Transverse colon (tissue), 4 donors: Measurements from ENCODE around the gene CIAPIN1. TPM values are rescaled to one million over a fixed set of nuclear protein-coding genes. Genes with fewer than 3 reads are reported as not detected.

Experiments used
- DNase-seq: peaks from one replicate; pipeline ENCODE4 v3.0.0-alpha.2; 2019
- H3K27ac ChIP-seq, 4 donors: fragments of 200-600 bp; sonication (generic); 2 replicates each; pipeline ENCODE4 v1.5.1; 2016 to 2018; ENCODE audit warnings: inconsistent platforms in 4 of 4
- H3K27me3 ChIP-seq: fragments of 200-600 bp; sonication (generic); 2 replicates; pipeline ENCODE4 v1.5.1; 2017; ENCODE audit warnings: inconsistent platforms
- H3K36me3 ChIP-seq, 4 donors: fragments of 200-600 bp; sonication (generic); 2 replicates each; pipeline ENCODE4 v1.5.1; 2017 to 2019; ENCODE audit warnings: inconsistent platforms in 4 of 4
- H3K4me1 ChIP-seq, 4 donors: fragments of 200-600 bp; sonication (generic); 2 replicates each; pipeline ENCODE4 v1.5.1; 2017 to 2020; ENCODE audit warnings: inconsistent platforms in 4 of 4
- H3K4me3 ChIP-seq, 4 donors: fragments of 200-600 bp; sonication (generic); 1 replicate in 1 of 4; 2 replicates in 3 of 4; pipeline versions ENCODE4 v1.5.1 to v1.6.1; 2017 to 2019; ENCODE audit warnings: inconsistent platforms in 4 of 4
- H3K9me3 ChIP-seq, 2 donors: fragments of 200-600 bp; sonication (generic); 2 replicates each; pipeline ENCODE4 v1.5.1; 2017 to 2019; ENCODE audit warnings: inconsistent platforms in 2 of 2
- CTCF ChIP-seq, 5 experiments: fragments of 200-600 bp in 3 of 5; fragments of 450-650 bp in 2 of 5; sonication (generic) in 3 of 5; IDR thresholded peaks; 1 replicate in 2 of 5; 2 replicates in 3 of 5; pipeline ENCODE4 v1.5.1; 2016 to 2017; ENCODE audit warnings: antibody characterized with exemption in 5 of 5, inconsistent platforms in 3 of 5, mild to moderate bottlenecking in 2 of 5, moderate library complexity in 1 of 5
- EP300 ChIP-seq: sonication (generic); formaldehyde crosslinking; IDR thresholded peaks from one replicate; pipeline ENCODE4 v1.6.1; 2017; ENCODE audit warnings: antibody characterized with exemption, low read depth
- POLR2A ChIP-seq: fragments of 450-650 bp; IDR thresholded peaks from one replicate; pipeline ENCODE4 v1.6.1; 2016; ENCODE audit warnings: antibody characterized with exemption, mild to moderate bottlenecking, moderate library complexity
- POLR2AphosphoS5 ChIP-seq, 3 donors: sonication (generic); formaldehyde crosslinking; IDR thresholded peaks; one replicate each; pipeline ENCODE4 v1.6.1; 2016; ENCODE audit warnings: antibody characterized with exemption in 3 of 3
- WGBS, 2 donors: methylation state at CpG; one replicate each; pipeline ENCODE4 v1.1.5; 2018; ENCODE audit warnings: low coverage in 1 of 2; 5-methylcytosine and 5-hydroxymethylcytosine counted together
- in situ Hi-C, 4 donors: fragments of 200-750 bp; cut with MboI; loops; one replicate each; pipeline versions ENCODE4 v1.15.0 to v1.15.1; 2017; ENCODE audit warnings: low sequenced_read_pairs in 3 of 4, low pct_ligation_motif_present in 1 of 4, low pct_unique_long_range_greater_than_20kb in 1 of 4
- intact Hi-C: fragments of 100-400 bp; cut with DNase I; formaldehyde crosslinking; loops from one replicate; pipeline ENCODE4 v1.15.1; 2023; ENCODE audit warnings: low total_unique reads
- total RNA-seq, 4 donors: library from RNA; depleted of rRNA; stranded (reverse); fragments of >200 nt; gene quantifications; one replicate each; pipeline ENCODE4 v1.1.0, GENCODE V29; 2016

CIAPIN1 gene
- total RNA-seq, 4 donors from 2014 or later = 20.9 to 48.3 (median 40.5) TPM

DNA sequence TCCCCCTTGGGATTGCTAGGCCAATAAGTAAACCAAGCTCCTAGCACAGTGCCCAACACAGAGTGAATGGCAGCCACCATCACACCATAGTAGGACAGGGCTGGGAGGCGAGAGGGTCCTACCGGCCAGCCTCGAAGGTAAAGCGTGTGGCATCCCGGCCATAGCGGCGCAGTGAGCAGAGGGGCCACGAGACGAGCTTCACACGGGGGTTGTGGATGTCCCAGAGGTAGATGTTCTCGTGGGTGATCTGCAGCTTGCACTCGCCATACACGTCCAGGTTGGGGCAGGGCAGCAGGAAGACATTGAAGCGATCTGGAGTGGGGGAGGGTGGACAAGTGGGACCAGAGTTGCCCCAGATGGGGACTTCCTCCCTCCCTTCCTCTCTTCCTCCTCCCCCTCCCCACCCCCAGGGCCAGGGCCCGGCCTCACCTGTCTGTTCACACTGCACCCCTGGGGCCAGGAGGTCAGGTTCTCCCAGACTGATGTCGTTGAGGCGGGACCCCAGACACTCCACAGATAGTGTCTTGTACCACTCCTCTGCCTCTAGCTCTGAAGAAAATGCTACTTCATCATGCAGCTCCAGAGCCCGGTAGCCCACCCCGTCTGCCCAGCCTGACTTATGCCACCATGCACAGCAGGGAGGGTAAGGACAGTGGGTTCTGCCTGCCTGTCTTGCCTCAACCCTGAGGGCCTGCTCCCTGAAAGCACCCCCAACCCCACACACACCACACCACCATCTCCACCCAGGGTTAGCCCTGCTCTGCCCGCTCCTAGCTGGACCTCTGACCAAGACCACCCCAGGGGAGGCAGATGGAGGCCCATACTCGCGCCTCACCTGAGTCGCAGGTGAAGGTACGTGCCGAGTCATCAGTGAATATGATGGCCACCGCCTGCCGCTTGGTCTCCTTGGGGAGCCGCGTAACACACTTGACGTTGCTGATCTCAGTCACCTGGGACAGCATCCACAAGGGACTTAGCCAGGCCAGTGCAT, 27.8 kb upstream of the CIAPIN1 start:
- intact Hi-C loops = no loop called here

GRCh38 chr16:57473906-57474305, 26.7 kb upstream of the CIAPIN1 start:
- Histone ChIP-seq H3K27me3 (no peaks in the 10 kb centered on the region), H3K4me1 (peaks cover 15 to 39% (median 30%) of the 10 kb centered on the region in 4 donors), H3K27ac (no peak overlapping the region), H3K9me3 (no peaks in the 10 kb centered on the region), H3K36me3 (peaks cover 0 to 16% (median 7%) of the 10 kb centered on the region in 4 donors), H3K4me3 (no peak overlapping the region)
- intact Hi-C loops = no loop called here
- in situ Hi-C loops = no loop called here
- 86% methylated on average over 8 of the region's 8 CpGs; no CpG with 5 or more reads in 1 of the 2 donors for WGBS, 2 donors
- no peak for DNase-seq
- TF ChIP-seq POLR2A = no peak
- no peak for TF ChIP-seq CTCF (IDR thresholded peaks at IDR 0.05)
- no peak for TF ChIP-seq POLR2AphosphoS5 (IDR thresholded peaks at IDR 0.05)
- TF ChIP-seq EP300 = no peak

More for the DNA sequence above, 27.8 kb upstream of the CIAPIN1 start:
- no peaks in the 10 kb centered on the region for H3K27me3 ChIP-seq
- no peak overlapping the region for H3K27ac ChIP-seq
- 70 to 84% methylated on average over 2 to 30 of the region's 30 CpGs for WGBS, 2 donors
- peaks cover 0 to 6% (median 2%) of the 10 kb centered on the region in 4 donors for H3K36me3 ChIP-seq
- no peaks in the 10 kb centered on the region for H3K9me3 ChIP-seq
- no peak overlapping the region for H3K4me3 ChIP-seq
- H3K4me1 ChIP-seq = peaks cover 26 to 47% (median 34%) of the 10 kb centered on the region in 4 donors
- TF ChIP-seq EP300 (no peak), CTCF (IDR thresholded peaks at IDR 0.05) (no peak), POLR2AphosphoS5 (IDR thresholded peaks at IDR 0.05) (no peak), POLR2A (no peak)
- no peak for DNase-seq
- in situ Hi-C loops = no loop called here

DNA sequence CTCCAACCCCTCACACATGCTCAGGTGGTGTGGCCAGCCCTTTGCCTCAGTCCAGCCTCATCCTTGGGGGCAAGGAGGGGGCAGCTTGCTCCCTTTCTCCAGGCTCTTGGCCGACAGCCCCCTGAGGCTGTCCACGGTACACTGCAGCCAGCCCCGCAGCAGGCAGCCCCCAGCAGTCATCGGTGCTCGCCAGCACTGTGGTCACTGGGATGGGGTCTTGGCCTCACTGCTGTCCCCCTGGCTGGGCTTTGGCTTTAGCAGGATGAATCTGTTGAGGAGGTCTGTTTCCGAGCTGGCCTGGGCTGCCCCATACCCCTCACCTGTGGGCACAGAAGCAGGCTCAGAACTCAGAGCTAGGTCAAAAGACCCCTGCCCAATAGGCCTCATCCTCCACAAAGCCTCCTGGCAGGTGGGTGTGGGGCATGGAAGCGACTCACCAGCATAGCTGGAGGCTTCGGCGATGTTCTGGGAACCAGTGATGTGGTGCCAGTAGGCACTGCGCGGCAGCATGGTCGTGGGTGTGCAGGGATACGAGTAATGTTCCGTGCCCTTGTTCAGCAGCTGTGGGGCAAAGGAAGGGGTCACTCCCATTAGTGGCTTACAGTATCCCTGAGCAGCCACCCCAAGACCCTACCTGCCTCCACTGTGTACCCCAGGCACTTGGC, 26.1 kb upstream of the CIAPIN1 start:
- Histone ChIP-seq H3K4me1 (peaks cover 11 to 33% (median 26%) of the 10 kb centered on the region in 4 donors), H3K4me3 (no peak overlapping the region), H3K27ac (no peak overlapping the region), H3K36me3 (peaks cover 0 to 18% (median 7%) of the 10 kb centered on the region in 4 donors), H3K9me3 (no peaks in the 10 kb centered on the region), H3K27me3 (no peaks in the 10 kb centered on the region)
- TF ChIP-seq POLR2AphosphoS5 (IDR thresholded peaks at IDR 0.05) (no peak), CTCF (IDR thresholded peaks at IDR 0.05) (no peak), EP300 (no peak), POLR2A (no peak)
- WGBS, 2 donors = 91 to 93% methylated on average over 8 to 14 of the region's 14 CpGs
- intact Hi-C loops = no loop called here
- in situ Hi-C loops = no loop called here
- no peak for DNase-seq

GRCh38 chr16:57472665-57473060, 25.5 kb upstream of the CIAPIN1 start:
- Histone ChIP-seq H3K27me3 (no peaks in the 10 kb centered on the region), H3K9me3 (no peaks in the 10 kb centered on the region), H3K4me1 (peaks cover 11 to 32% (median 23%) of the 10 kb centered on the region in 4 donors), H3K36me3 (peaks cover 0 to 19% (median 9%) of the 10 kb centered on the region in 4 donors), H3K27ac (peak overlapping the region; percentile 22 to 67 (median 52)), H3K4me3 (no peak overlapping the region)
- no peak for DNase-seq
- intact Hi-C loops (no loop called here), in situ Hi-C loops (no loop called here)
- 56% methylated on average over 4 of the region's 4 CpGs; no CpG with 5 or more reads in 1 of the 2 donors for WGBS, 2 donors
- TF ChIP-seq POLR2AphosphoS5 (IDR thresholded peaks at IDR 0.05) = no peak
- TF ChIP-seq EP300 = no peak
- TF ChIP-seq CTCF (IDR thresholded peaks at IDR 0.05) = no peak
- TF ChIP-seq POLR2A = no peak
